Astrocyte (in vitro differentiated cells and primary cell): ENCODE data around the gene GRK5. TPM values are rescaled to one million over a fixed set of nuclear protein-coding genes. Genes with fewer than 3 reads are reported as not detected.

ENCODE experiments used
- DNase-seq: peaks from one replicate; pipeline ENCODE4 v3.0.0-alpha.2; 2010; ENCODE audit warnings: low read depth
- FAIRE-seq: peaks from 2 replicates; lab custom pipeline; 2011; peaks lifted over from hg19 to GRCh38; lab: Jason Lieb, UNC
- H2AFZ ChIP-seq: 2 replicates; pipeline ENCODE4 v1.6.0; 2012; ENCODE audit warnings: low read depth, low read length, inconsistent platforms
- H3K27ac ChIP-seq: 2 replicates; pipeline ENCODE4 v1.5.1; 2011; ENCODE audit warnings: low read depth, low read length, inconsistent platforms
- H3K27me3 ChIP-seq: 2 replicates; pipeline ENCODE4 v1.6.0; 2011; ENCODE audit warnings: low read length, inconsistent platforms; ENCODE audit not compliant: insufficient read depth
- H3K36me3 ChIP-seq: 2 replicates; pipeline ENCODE4 v1.5.1; 2011; ENCODE audit warnings: low read length, inconsistent platforms; ENCODE audit not compliant: insufficient read depth
- H3K4me1 ChIP-seq: 2 replicates; pipeline ENCODE4 v1.5.1; 2011; ENCODE audit warnings: low read length, inconsistent platforms; ENCODE audit not compliant: insufficient read depth
- H3K4me2 ChIP-seq: 2 replicates; pipeline ENCODE4 v1.6.0; 2012; ENCODE audit warnings: low read length, inconsistent platforms
- H3K4me3 ChIP-seq: 2 replicates; pipeline ENCODE4 v1.5.1; 2011; ENCODE audit warnings: low read depth, mild to moderate bottlenecking, low read length, inconsistent platforms; ENCODE audit not compliant: insufficient read depth
- H3K79me2 ChIP-seq: 2 replicates; pipeline ENCODE4 v1.6.0; 2012; ENCODE audit warnings: mild to moderate bottlenecking, low read length, inconsistent platforms; ENCODE audit not compliant: insufficient read depth
- H3K9ac ChIP-seq: 2 replicates; pipeline ENCODE4 v1.6.0; 2012; ENCODE audit warnings: mild to moderate bottlenecking, low read length, inconsistent platforms
- H3K9me3 ChIP-seq: 2 replicates; pipeline ENCODE4 v1.5.1; 2012; ENCODE audit warnings: low read depth, mild to moderate bottlenecking, low read length, inconsistent platforms; ENCODE audit not compliant: insufficient read depth
- H4K20me1 ChIP-seq: 2 replicates; pipeline ENCODE4 v1.6.0; 2012; ENCODE audit warnings: low read length, inconsistent platforms; ENCODE audit not compliant: insufficient read depth
- H3K27ac Mint-ChIP-seq: one replicate; pipeline ENCODE4 v1.8.0; 2021; ENCODE audit warnings: mild to moderate bottlenecking, mixed read lengths; ENCODE audit not compliant: unreplicated experiment
- H3K27me3 Mint-ChIP-seq: one replicate; pipeline ENCODE4 v1.8.0; 2021; ENCODE audit warnings: low read depth, mixed read lengths; ENCODE audit not compliant: unreplicated experiment
- H3K36me3 Mint-ChIP-seq: one replicate; pipeline ENCODE4 v1.8.0; 2021; ENCODE audit warnings: low read depth, mixed read lengths; ENCODE audit not compliant: unreplicated experiment
- H3K4me1 Mint-ChIP-seq: one replicate; pipeline ENCODE4 v1.8.0; 2021; ENCODE audit warnings: low read depth, mixed read lengths; ENCODE audit not compliant: unreplicated experiment
- H3K4me3 Mint-ChIP-seq: one replicate; pipeline ENCODE4 v1.8.0; 2021; ENCODE audit warnings: mild to moderate bottlenecking, moderate library complexity, mixed read lengths; ENCODE audit not compliant: unreplicated experiment
- H3K9me3 Mint-ChIP-seq: one replicate; pipeline ENCODE4 v1.8.0; 2021; ENCODE audit warnings: mild to moderate bottlenecking, mixed read lengths; ENCODE audit not compliant: unreplicated experiment
- EZH2 ChIP-seq: IDR thresholded peaks from 2 replicates; pipeline ENCODE4 v1.6.1; 2012; ENCODE audit warnings: mild to moderate bottlenecking, low read length, inconsistent platforms; ENCODE audit not compliant: insufficient read depth
- total RNA-seq: library from RNA; stranded (reverse); gene quantifications from 2 replicates; pipeline ENCODE4 v1.2.1, GENCODE V29; 2021
- TF ChIP-seq, protein P1 (sequence below): IDR thresholded peaks from 2 replicates; pipeline ENCODE4 v1.5.1; 2011; ENCODE audit warnings: low read depth, mild to moderate bottlenecking, inconsistent platforms, low read length, moderate library complexity; ENCODE audit not compliant: insufficient read depth

GRK5 gene
- total RNA-seq, 1 donor from 2014 or later: 8.5 TPM

DNA sequence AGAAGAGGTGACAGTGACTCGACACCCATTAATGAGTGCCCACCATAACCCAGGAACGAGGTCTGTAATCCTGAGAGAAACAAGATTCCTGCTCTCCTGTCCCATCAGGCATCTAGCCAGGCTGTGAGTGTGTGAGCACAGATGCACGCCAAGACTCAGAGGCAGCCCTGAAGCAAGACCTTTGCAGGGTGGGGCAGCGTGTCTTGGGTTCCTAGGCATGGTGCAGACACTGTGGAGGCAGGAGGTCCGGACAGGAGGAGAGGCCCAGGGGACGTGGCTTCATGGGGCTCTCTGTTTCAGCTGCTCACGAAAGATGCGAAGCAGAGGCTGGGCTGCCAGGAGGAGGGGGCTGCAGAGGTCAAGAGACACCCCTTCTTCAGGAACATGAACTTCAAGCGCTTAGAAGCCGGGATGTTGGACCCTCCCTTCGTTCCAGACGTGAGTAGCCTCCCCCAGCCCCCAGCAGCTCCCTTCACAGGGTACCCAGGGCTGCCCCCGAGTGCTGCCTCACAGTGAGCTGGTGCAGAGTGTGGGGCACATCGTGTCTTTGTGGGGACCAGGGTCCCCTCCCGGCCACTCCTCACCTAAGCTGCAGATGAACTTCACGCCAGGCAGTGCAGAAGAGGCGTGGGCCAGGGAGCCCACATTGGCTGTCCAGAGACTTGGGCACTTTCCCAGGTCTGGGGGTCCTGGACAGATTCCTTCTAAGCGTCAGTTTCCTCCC is 240.6 kb downstream of the GRK5 start:
- Mint-ChIP-seq H3K4me3 (no peak overlapping the region), H3K27ac (no peak overlapping the region), H3K27me3 (peaks cover 25% of the 10 kb centered on the region), H3K9me3 (peaks cover 2% of the 10 kb centered on the region), H3K36me3 (peaks cover 5% of the 10 kb centered on the region), H3K4me1 (peaks cover 4% of the 10 kb centered on the region)
- no peak overlapping the region for H3K9ac ChIP-seq
- H3K9me3 ChIP-seq: no peaks in the 10 kb centered on the region
- H3K4me2 ChIP-seq: no peak overlapping the region
- TF ChIP-seq EZH2: no peak
- no peaks in the 10 kb centered on the region for H3K79me2 ChIP-seq
- no peak for FAIRE-seq
- H4K20me1 ChIP-seq: peaks cover 18% of the 10 kb centered on the region
- no peaks in the 10 kb centered on the region for H3K27me3 ChIP-seq
- H3K27ac ChIP-seq: no peak overlapping the region
- no peaks in the 10 kb centered on the region for H3K36me3 ChIP-seq
- DNase-seq: no peak
- peaks cover 12% of the 10 kb centered on the region for H3K4me1 ChIP-seq
- no peak overlapping the region for H2AFZ ChIP-seq
- H3K4me3 ChIP-seq: no peak overlapping the region

DNA sequence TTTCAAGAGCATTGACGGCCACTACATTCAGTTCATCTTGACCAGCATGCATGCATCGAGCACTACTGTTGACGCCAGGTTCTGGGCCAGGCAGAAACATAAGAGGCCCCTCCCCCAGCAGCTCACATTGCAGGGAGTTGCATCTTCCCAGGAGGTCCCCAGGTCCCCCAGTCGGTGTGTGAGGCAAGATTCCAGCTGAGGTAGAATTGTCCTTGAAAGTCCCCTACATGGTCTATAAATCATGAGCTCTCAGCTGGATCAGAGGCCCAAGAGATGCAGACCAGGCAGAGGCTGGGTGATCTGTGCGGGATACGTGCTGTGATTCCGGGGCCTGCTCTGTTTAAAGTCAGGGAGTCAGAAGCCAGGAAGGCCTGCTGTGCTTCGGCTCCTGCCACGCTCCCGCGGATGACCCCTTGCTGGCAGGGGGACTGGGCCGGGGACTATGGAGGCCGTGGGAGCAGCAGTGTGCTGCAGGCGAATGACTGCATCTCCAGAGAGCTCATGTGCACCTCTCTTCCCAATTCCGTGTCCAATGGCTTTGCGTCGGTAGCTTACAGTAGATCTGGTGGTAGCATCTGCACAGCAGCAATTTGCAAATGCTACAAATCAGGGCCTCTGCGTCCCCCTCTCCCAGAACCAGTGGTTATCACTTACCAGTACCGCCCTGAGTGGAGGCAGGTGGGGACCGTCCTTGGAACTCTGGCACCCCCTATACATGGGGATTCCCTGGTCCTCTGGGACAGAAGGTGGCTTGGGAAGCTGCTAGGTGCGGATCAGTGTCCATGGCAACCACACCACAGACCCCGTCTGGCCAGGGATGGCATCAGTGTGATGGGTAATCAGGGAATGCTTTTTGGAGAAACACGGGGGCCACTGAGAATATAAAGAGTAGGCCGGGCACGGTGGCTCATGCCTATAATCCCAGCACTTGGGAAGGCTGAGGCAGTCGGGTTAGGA is 241.5 kb downstream of the GRK5 start:
- FAIRE-seq: no peak
- Mint-ChIP-seq H3K4me3 (no peak overlapping the region), H3K27me3 (peaks cover 21% of the 10 kb centered on the region), H3K9me3 (peaks cover 2% of the 10 kb centered on the region), H3K4me1 (peaks cover 4% of the 10 kb centered on the region), H3K36me3 (peaks cover 7% of the 10 kb centered on the region), H3K27ac (no peak overlapping the region)
- peaks cover 12% of the 10 kb centered on the region for H3K4me1 ChIP-seq
- no peak for TF ChIP-seq EZH2
- H3K4me2 ChIP-seq: no peak overlapping the region
- H3K27me3 ChIP-seq: no peaks in the 10 kb centered on the region
- H3K27ac ChIP-seq: no peak overlapping the region
- H2AFZ ChIP-seq: no peak overlapping the region
- no peaks in the 10 kb centered on the region for H3K36me3 ChIP-seq
- H3K9ac ChIP-seq: no peak overlapping the region
- no peak for DNase-seq
- H3K9me3 ChIP-seq: no peaks in the 10 kb centered on the region
- no peak overlapping the region for H3K4me3 ChIP-seq
- H3K79me2 ChIP-seq: no peaks in the 10 kb centered on the region
- peaks cover 18% of the 10 kb centered on the region for H4K20me1 ChIP-seq

DNA sequence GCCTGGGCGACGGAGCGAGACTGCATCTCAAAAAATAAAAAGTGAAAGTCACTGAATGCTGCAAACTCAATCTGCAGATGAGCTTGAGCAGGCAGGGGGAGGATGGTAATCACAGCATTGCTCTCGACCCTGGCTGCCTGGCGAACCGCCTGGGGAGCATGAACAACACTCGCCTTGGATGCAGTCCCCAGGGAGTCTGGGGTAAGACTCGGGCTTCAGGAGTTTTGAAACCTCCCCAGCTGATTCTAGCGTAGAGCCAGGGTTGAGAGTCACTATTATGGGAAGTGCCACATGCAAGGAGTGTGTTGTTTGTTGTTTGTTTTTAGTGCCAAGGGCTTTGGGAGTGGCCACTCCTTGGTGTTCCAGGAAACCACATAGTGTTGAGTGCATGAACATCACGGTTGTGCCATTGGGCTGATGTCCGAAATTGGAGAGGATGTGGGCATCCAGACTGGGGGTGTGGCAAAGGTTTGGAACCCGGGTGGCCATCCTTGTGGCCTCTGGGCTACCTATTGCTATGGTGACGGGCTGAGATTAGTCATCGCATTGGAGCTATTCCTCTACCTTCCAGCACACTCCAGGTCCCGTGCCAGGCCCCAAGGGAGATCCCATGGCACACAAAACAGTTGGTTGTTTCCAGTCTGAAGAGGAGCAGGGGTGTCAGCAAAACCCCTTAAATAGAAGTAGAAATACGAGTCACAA is 242.5 kb downstream of the GRK5 start:
- no peak for TF ChIP-seq EZH2
- TF ChIP-seq, protein P1, sequence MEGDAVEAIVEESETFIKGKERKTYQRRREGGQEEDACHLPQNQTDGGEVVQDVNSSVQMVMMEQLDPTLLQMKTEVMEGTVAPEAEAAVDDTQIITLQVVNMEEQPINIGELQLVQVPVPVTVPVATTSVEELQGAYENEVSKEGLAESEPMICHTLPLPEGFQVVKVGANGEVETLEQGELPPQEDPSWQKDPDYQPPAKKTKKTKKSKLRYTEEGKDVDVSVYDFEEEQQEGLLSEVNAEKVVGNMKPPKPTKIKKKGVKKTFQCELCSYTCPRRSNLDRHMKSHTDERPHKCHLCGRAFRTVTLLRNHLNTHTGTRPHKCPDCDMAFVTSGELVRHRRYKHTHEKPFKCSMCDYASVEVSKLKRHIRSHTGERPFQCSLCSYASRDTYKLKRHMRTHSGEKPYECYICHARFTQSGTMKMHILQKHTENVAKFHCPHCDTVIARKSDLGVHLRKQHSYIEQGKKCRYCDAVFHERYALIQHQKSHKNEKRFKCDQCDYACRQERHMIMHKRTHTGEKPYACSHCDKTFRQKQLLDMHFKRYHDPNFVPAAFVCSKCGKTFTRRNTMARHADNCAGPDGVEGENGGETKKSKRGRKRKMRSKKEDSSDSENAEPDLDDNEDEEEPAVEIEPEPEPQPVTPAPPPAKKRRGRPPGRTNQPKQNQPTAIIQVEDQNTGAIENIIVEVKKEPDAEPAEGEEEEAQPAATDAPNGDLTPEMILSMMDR: no peak
- H3K4me1 Mint-ChIP-seq: peaks cover 4% of the 10 kb centered on the region
- H3K27me3 Mint-ChIP-seq: peaks cover 21% of the 10 kb centered on the region
- Histone ChIP-seq H3K4me2 (peak overlapping the region; percentile 60), H3K27ac (no peak overlapping the region), H3K9me3 (no peaks in the 10 kb centered on the region), H3K4me3 (no peak overlapping the region), H3K4me1 (peaks cover 12% of the 10 kb centered on the region), H3K36me3 (no peaks in the 10 kb centered on the region), H3K79me2 (no peaks in the 10 kb centered on the region), H3K9ac (no peak overlapping the region), H4K20me1 (peaks cover 18% of the 10 kb centered on the region), H2AFZ (no peak overlapping the region), H3K27me3 (no peaks in the 10 kb centered on the region)
- peak; percentile 40 for DNase-seq
- peak overlapping the region; percentile 51 for H3K4me3 Mint-ChIP-seq
- H3K27ac Mint-ChIP-seq: no peak overlapping the region
- H3K9me3 Mint-ChIP-seq: peaks cover 2% of the 10 kb centered on the region
- no peak for FAIRE-seq
- peaks cover 7% of the 10 kb centered on the region for H3K36me3 Mint-ChIP-seq
